BE2C (cell line): Measurements from ENCODE around the gene MFSD1.

Source experiments
- DNase-seq: peaks from one replicate; pipeline ENCODE4 v3.0.0-alpha.2; 2020
- H3K27me3 ChIP-seq: fragments of 250-450 bp; sonication (Bioruptor Pico); 2 replicates; pipeline ENCODE4 v1.5.1; 2020; ENCODE audit warnings: mild to moderate bottlenecking
- H3K36me3 ChIP-seq: fragments of 250-450 bp; sonication (Bioruptor Pico); 2 replicates; pipeline ENCODE4 v1.5.1; 2020; ENCODE audit warnings: mild to moderate bottlenecking
- H3K4me1 ChIP-seq: fragments of 250-450 bp; sonication (Bioruptor Pico); 2 replicates; pipeline ENCODE4 v1.5.1; 2020
- H3K4me3 ChIP-seq: 2 replicates; pipeline ENCODE4 v1.5.1; 2011; ENCODE audit warnings: low read depth, low read length
- H3K9me3 ChIP-seq: fragments of 250-450 bp; sonication (Bioruptor Pico); 2 replicates; pipeline ENCODE4 v1.5.1; 2020
- TF ChIP-seq, protein P1 (sequence below): IDR thresholded peaks from 2 replicates; pipeline ENCODE4 v1.5.1; 2012; ENCODE audit warnings: mild to moderate bottlenecking, low read depth, low read length

Gene MFSD1

DNA sequence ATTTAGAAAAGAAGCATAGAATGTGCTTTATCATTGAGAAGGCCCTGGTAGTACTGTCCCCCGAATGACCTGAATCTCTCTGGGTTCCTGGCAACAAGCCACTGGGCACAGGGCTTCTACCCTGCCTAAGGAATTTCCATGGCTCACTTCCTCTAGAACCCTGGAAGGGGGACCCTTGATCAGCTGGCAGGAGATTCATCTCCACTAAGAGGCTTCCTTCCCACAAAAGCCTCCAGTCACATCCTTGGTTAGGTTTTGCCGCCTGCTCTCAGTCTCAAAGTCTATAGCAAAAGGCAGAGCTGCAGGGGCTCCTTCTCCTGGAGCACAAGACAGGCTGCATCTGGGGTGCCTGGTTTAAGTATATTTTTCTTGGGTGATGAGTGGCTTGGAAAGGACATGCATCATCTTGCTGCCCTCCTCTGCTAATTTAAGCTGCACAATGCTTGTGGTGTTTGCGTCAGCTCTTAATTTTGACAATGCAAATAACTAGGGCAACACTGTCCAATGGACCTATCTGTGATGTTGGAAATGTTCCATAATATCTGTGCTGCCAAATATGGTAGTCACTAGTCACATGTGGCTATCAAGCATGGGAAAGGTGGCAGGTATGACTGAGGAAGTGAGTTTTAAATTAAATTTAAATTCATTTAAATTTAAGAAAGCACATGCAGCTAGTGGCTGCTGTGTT is 36.2 kb upstream of the MFSD1 start:
- Histone ChIP-seq H3K36me3 (no peaks in the 10 kb centered on the region), H3K4me1 (no peaks in the 10 kb centered on the region), H3K9me3 (no peaks in the 10 kb centered on the region), H3K4me3 (no peak overlapping the region), H3K27me3 (no peaks in the 10 kb centered on the region)
- DNase-seq, result no peak
- TF ChIP-seq, protein P1, sequence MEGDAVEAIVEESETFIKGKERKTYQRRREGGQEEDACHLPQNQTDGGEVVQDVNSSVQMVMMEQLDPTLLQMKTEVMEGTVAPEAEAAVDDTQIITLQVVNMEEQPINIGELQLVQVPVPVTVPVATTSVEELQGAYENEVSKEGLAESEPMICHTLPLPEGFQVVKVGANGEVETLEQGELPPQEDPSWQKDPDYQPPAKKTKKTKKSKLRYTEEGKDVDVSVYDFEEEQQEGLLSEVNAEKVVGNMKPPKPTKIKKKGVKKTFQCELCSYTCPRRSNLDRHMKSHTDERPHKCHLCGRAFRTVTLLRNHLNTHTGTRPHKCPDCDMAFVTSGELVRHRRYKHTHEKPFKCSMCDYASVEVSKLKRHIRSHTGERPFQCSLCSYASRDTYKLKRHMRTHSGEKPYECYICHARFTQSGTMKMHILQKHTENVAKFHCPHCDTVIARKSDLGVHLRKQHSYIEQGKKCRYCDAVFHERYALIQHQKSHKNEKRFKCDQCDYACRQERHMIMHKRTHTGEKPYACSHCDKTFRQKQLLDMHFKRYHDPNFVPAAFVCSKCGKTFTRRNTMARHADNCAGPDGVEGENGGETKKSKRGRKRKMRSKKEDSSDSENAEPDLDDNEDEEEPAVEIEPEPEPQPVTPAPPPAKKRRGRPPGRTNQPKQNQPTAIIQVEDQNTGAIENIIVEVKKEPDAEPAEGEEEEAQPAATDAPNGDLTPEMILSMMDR, result no peak

DNA sequence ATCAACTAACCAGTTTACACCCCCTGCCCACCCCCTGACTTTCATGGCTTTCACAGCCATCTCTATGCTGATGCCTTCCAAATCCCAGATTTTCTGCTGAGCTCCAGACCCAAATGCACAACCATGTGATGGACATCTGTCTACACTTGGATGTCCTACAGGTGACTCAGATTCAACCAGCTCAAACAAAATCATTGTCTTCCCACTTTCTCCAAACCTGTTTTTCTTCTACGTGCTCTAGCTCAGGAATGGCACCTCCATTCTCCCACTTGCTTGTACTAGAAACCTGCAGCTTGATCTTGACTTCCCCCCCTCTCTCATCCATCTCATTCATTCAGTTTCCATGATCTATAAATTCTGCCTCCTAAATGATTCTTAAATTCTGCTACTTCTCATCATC is 35.5 kb upstream of the MFSD1 start:
- H3K27me3 ChIP-seq, result no peaks in the 10 kb centered on the region
- TF ChIP-seq, protein P1, result no peak
- no peak overlapping the region for H3K4me3 ChIP-seq
- H3K36me3 ChIP-seq, result no peaks in the 10 kb centered on the region
- no peaks in the 10 kb centered on the region for H3K9me3 ChIP-seq
- no peak for DNase-seq
- H3K4me1 ChIP-seq, result no peaks in the 10 kb centered on the region

DNA sequence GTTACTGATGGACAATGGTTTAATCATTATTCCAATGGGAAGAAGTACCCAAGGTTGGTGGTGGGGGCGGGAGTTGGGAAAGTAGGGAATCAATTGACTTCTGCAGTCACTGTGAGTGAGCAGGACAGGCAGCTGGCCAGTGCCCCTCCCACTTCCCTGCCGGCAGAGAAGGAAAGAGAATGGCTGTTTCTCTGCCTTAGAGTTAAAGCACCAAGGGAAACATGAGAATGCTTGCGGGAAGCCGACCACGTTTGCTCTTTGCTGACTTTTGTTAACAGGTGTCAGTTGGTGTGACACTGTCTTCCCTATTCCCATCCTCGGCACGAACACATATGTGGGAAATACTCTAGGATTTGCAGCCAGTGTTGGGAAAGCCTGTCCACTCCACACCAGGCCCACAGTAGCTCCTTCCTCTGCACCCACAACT is 33.5 kb upstream of the MFSD1 start:
- no peak for DNase-seq
- H3K9me3 ChIP-seq, result no peaks in the 10 kb centered on the region
- TF ChIP-seq, protein P1, result no peak
- H3K4me3 ChIP-seq, result no peak overlapping the region
- H3K36me3 ChIP-seq, result no peaks in the 10 kb centered on the region
- no peaks in the 10 kb centered on the region for H3K4me1 ChIP-seq
- H3K27me3 ChIP-seq, result no peaks in the 10 kb centered on the region

DNA sequence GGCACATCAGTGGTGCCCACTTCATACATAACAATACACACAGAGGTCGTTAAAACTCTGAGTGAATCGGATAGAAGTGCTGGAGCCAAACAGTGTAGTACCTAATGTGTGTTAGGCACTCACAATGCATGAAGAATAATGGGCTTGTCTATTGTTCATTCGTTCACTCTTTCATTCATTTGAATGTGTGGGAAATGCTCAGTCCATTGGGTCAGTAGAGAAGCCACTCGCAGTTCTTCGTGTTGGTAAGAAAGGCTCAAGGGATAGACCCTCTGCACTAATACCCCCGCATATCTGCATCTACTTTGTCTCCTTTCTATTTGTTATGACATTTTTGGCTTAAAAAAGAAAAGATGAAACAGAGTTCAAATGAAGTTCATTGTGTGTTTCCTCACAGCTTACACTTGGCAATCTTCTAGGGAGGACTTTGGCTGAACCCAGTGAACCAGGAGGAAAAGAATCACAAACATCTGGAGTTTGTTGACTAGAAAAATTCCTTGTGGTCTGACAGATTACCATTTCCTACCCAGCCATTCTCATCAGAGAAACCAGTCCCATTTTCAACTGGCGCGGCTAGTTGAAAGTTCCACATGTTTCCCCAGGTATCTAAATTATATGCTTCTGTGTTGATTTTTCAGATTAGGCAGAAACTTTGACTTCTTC is 32.8 kb upstream of the MFSD1 start:
- Histone ChIP-seq H3K36me3 (no peaks in the 10 kb centered on the region), H3K4me3 (no peak overlapping the region), H3K9me3 (no peaks in the 10 kb centered on the region), H3K4me1 (no peaks in the 10 kb centered on the region), H3K27me3 (no peaks in the 10 kb centered on the region)
- TF ChIP-seq, protein P1, result no peak
- DNase-seq, result no peak

DNA sequence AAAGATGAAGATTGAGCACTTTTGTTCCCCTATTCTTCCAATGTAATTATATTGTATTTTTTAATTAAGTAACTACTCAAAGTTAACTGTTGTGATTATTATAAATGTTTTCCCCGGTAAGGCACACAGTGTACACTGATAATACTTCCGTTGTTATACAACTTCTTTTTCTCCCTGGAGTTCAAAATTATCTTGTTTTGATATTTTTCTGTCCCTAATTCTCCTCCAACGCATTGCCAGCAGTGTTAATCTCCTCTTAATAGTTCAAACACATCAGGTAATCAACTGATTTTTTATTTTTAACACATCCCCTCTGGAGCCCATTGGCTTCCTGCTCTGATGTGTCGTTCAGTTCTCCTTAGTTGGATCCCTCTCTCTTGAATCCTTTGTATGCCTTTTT is 32.3 kb upstream of the MFSD1 start:
- Histone ChIP-seq H3K4me1 (no peaks in the 10 kb centered on the region), H3K4me3 (no peak overlapping the region), H3K27me3 (no peaks in the 10 kb centered on the region), H3K9me3 (no peaks in the 10 kb centered on the region), H3K36me3 (no peaks in the 10 kb centered on the region)
- TF ChIP-seq, protein P1, result no peak
- no peak for DNase-seq
